Upper lobe of right lung (tissue), 1 donor: ENCODE data around the gene CLBA1. TPM values are rescaled to one million over a fixed set of nuclear protein-coding genes. Genes with fewer than 3 reads are reported as not detected.

ENCODE experiments used
- ATAC-seq: fragments of 200-7000 bp; cut with Tn5 transposase; one replicate; pipeline ENCODE4 v1.9.1; 2020; ENCODE audit warnings: mild to moderate bottlenecking, moderate library complexity
- DNase-seq: peaks from one replicate; pipeline ENCODE4 v3.0.0-alpha.2; 2020
- H3K27ac ChIP-seq: fragments of 200-600 bp; one replicate; pipeline ENCODE4 v1.8.0; 2022
- H3K27me3 ChIP-seq: fragments of 200-600 bp; one replicate; pipeline ENCODE4 v1.8.0; 2022; ENCODE audit warnings: mild to moderate bottlenecking
- H3K36me3 ChIP-seq: fragments of 200-600 bp; one replicate; pipeline ENCODE4 v1.8.0; 2022
- H3K4me1 ChIP-seq: fragments of 200-600 bp; one replicate; pipeline ENCODE4 v1.8.0; 2022
- H3K4me3 ChIP-seq: fragments of 200-600 bp; one replicate; pipeline ENCODE4 v1.8.0; 2022; ENCODE audit warnings: mild to moderate bottlenecking
- H3K9me3 ChIP-seq: fragments of 200-600 bp; one replicate; pipeline ENCODE4 v1.8.0; 2022
- CTCF ChIP-seq: fragments of 200-600 bp; IDR thresholded peaks from one replicate; pipeline ENCODE4 v1.8.0; 2022; ENCODE audit warnings: antibody characterized with exemption
- intact Hi-C: fragments of 100-400 bp; cut with DNase I; formaldehyde crosslinking; loops from one replicate; pipeline ENCODE4 v1.11.0; 2022
- total RNA-seq: library from RNA; stranded (reverse); fragmentation: NEBNext Ultra II Directional; extraction: Animal tissue kit (Norgen Biotek cat#: 25700); gene quantifications from one replicate; pipeline ENCODE4 v1.2.1, GENCODE V29; 2021
- donor health status: DM: no; HTN: yes; CAD: no; lungs with severe emphysema.

CLBA1 gene
- total RNA-seq, 1 donor from 2014 or later, result 6.9 TPM

- Histone ChIP-seq H3K27me3 (no peaks in the 10 kb centered on the region), H3K9me3 (no peaks in the 10 kb centered on the region), H3K4me1 (peaks cover 27% of the 10 kb centered on the region), H3K36me3 (no peaks in the 10 kb centered on the region), H3K27ac (peak within 1 kb of the TSS; percentile 80), H3K4me3 (peak within 1 kb of the TSS; percentile 80)
- ATAC-seq, result peak; percentile 96
- TF ChIP-seq CTCF, result no peak
- peak; percentile 99 for DNase-seq
- intact Hi-C loops, result no loop called here
These were observed 35.4 kb downstream of the CLBA1 start, which contains the start of gene CDCA4 for GRCh38 chr14:105020815-105021655. TSS of gene CDCA4 (minus strand) at chr14:105021083. CDS start at chr14:105011929, 9,154 bp downstream.

DNA sequence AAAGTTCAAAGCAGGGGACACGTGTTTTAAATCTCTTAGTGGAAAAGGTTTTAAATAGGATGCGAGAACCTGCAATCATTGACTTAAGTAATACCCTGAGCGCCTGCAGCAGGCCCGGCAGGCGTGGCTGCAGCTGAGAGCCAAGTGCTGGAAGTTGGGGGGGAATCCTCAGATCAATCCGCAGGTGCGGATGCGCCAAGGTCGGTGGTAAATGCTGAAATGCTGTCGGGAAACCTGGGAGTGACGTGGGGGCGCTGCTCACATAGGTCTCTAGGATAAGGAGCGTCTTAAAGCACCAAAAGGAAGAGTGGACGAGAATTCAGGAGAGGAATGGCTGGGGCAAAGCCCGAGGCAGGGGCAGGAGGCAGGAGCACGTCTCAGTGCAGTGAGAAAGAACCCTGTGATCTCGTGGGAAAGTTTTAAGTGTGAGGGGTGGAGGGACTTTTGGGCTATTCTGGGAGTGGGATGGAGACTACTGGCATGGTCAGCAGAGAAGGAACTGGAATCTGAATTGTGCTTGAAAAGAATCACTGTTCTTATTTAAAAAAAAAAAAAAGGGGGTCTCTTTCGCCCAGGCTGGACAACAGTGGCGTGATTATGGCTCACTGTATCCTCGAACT is 36.2 kb downstream of the CLBA1 start:
- H3K27me3 ChIP-seq, result no peaks in the 10 kb centered on the region
- peaks cover 27% of the 10 kb centered on the region for H3K4me1 ChIP-seq
- no peak for TF ChIP-seq CTCF
- H3K4me3 ChIP-seq, result peak overlapping the region; percentile 80
- no peaks in the 10 kb centered on the region for H3K36me3 ChIP-seq
- intact Hi-C loops, result no loop called here
- H3K9me3 ChIP-seq, result no peaks in the 10 kb centered on the region
- peak; percentile 75 for DNase-seq
- peak overlapping the region; percentile 80 for H3K27ac ChIP-seq
- no peak for ATAC-seq

DNA sequence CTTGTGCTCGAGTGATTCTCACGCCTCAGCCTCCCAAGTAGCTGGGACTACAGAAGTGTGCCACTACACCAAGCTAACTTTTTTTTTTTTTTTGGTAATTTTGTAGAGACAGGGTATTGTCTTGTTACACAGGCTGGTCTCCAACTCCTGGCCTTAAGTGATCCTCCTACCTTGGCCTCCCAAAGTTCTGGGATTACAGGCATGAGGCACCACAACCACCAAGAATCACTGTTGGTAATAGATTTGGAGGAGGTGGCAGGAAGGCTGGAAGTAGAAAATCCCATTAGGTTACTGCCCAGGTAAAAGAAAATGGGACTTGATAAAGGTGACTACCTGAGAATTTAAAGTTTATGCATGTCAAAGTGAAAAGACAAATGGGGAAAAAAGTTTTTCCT is 36.7 kb downstream of the CLBA1 start:
- peak overlapping the region; percentile 80 for H3K4me3 ChIP-seq
- ATAC-seq (no peak), DNase-seq (no peak)
- no peaks in the 10 kb centered on the region for H3K9me3 ChIP-seq
- H3K27ac ChIP-seq, result no peak overlapping the region
- H3K4me1 ChIP-seq, result peaks cover 27% of the 10 kb centered on the region
- no peak for TF ChIP-seq CTCF
- H3K27me3 ChIP-seq, result no peaks in the 10 kb centered on the region
- intact Hi-C loops, result no loop called here
- no peaks in the 10 kb centered on the region for H3K36me3 ChIP-seq

DNA sequence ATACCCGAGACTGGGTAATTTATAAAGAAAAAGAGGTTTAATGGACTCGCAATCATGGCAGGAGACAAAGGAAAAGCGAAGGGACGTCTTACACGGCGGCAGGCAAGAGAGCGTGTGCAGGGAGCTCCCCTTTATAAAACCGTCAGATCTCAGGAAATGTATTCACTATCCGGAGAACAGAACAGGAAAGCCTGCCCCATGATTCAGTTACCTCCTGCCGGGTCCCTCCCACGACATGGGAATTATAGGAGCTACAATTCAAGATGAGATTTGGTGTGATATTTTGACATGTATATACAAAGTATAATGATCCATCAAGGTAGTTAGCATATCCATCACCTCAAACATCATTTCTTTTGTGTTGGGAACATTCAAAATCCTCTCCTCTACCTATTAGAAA is 37.6 kb downstream of the CLBA1 start:
- no peak for ATAC-seq
- no peaks in the 10 kb centered on the region for H3K27me3 ChIP-seq
- peaks cover 27% of the 10 kb centered on the region for H3K4me1 ChIP-seq
- TF ChIP-seq CTCF, result no peak
- no peak overlapping the region for H3K27ac ChIP-seq
- H3K9me3 ChIP-seq, result no peaks in the 10 kb centered on the region
- no peak overlapping the region for H3K4me3 ChIP-seq
- intact Hi-C loops, result no loop called here
- no peak for DNase-seq
- H3K36me3 ChIP-seq, result no peaks in the 10 kb centered on the region

GRCh38 chr14:105023791-105024480 is 38.3 kb downstream of the CLBA1 start:
- no peaks in the 10 kb centered on the region for H3K27me3 ChIP-seq
- H3K27ac ChIP-seq, result peak overlapping the region; percentile 14
- H3K36me3 ChIP-seq, result no peaks in the 10 kb centered on the region
- intact Hi-C loops, result no loop called here
- H3K9me3 ChIP-seq, result no peaks in the 10 kb centered on the region
- DNase-seq, result no peak
- no peak overlapping the region for H3K4me3 ChIP-seq
- H3K4me1 ChIP-seq, result peaks cover 24% of the 10 kb centered on the region
- no peak for ATAC-seq
- TF ChIP-seq CTCF, result no peak
